Measurements from ENCODE around the gene CFAP97. TPM values are rescaled to one million over a fixed set of nuclear protein-coding genes. Genes with fewer than 3 reads are reported as not detected.

The CFAP97 gene
- total and polyA plus RNA-seq, 4 experiments from 2014 or later: 41.6 to 128 (median 82.4) TPM

DNA sequence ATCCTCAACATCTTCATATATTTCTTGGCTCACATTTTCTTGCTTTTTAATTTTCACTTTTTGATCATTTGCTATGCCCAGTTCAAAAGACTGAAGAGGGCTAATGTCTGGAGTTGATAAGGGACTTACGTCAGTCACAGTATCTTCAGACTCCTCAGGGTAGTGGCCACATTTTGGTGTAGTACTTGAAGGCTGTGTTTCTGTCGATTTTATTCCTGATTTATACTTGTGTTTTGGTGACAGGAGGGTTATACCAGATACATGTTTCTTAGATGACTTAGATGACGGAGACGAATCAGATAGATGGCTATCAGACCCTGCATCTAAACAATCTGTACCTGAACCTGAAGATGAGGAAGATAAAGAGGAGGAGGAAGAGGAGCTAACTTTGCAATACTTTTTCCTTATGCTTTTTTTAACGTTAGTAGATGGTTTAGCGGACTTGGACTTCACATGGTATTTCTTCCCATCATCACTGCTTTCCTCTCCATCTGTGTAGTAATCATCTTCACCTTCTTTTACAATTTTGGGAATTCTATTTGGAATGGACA, 13.4 kb downstream of the CFAP97 start:
- Histone ChIP-seq H3K9me3 (ENCODE audit: control insufficient read depth in 1 of 2, low read length in 2 of 2) (no peaks in the 10 kb centered on the region), H3K4me1 (ENCODE audit: insufficient read depth, low read length) (peaks cover 26% of the 10 kb centered on the region), H3K36me3 (ENCODE audit: insufficient read depth, low read length) (peaks cover 27% of the 10 kb centered on the region), H3K4me3 (ENCODE audit: low read length in 2 of 2) (no peak overlapping the region), H3K27ac (ENCODE audit: low read depth, low read length) (no peak overlapping the region), H3K27me3 (ENCODE audit: insufficient read depth, low read length) (no peaks in the 10 kb centered on the region)
- peak overlapping the region in 4 of 7 donors; percentile 26 to 65 (median 58) for H3K27ac Mint-ChIP-seq
- peaks cover 28 to 57% (median 46%) of the 10 kb centered on the region in 4 donors for H3K4me1 Mint-ChIP-seq
- H3K9me3 Mint-ChIP-seq: no peaks in the 10 kb centered on the region
- no peaks in the 10 kb centered on the region for H3K27me3 Mint-ChIP-seq
- ChIA-PET POLR2A (ENCODE audit: partially characterized antibody) (no interaction called here), CTCF (ENCODE audit: partially characterized antibody) (no interaction called here)
- no peak for DNase-seq
- H3K4me3 Mint-ChIP-seq: peak overlapping the region in 1 of 8 donors; percentile 21
- intact Hi-C loops (cut with micrococcal nuclease): no loop called here
- peaks cover 33% of the 10 kb centered on the region in 2 donors for H3K36me3 Mint-ChIP-seq

DNA sequence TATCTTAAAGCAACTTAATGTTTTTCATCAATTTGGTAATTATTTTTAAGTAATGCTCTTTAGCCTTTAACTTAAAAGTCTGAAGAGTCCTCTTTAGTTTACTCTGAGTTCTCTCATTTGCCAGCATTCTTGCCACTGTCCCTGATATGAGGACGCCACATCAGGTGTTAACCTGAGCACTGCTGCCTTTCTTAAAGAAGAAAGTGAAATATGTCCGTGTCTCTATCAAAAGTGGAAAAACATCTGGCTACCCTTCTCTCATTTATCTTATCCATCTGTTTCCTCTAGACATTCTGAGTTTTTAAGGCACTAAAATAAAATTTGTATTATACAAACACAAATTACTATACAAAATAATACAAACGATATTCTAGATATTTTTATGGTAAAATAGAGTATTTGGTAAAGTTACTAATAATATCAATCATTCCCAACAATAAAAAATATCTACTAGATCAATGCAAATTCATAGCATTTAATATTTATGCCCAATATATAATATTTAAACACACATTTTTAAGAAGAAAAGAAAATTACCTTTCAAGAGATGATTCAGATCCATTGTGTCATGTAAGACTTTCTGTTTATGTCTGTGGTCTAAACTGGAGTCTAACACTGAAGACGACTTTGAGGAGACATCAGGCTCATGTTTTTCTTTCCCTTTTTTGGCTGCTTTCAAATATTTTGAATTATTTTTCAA, 14.0 kb downstream of the CFAP97 start:
- Histone ChIP-seq H3K27ac (ENCODE audit: low read depth, low read length) (no peak overlapping the region), H3K4me3 (ENCODE audit: low read length in 2 of 2) (no peak overlapping the region), H3K36me3 (ENCODE audit: insufficient read depth, low read length) (peaks cover 27% of the 10 kb centered on the region), H3K9me3 (ENCODE audit: control insufficient read depth in 1 of 2, low read length in 2 of 2) (no peaks in the 10 kb centered on the region), H3K27me3 (ENCODE audit: insufficient read depth, low read length) (no peaks in the 10 kb centered on the region), H3K4me1 (ENCODE audit: insufficient read depth, low read length) (peaks cover 28% of the 10 kb centered on the region)
- POLR2A ChIA-PET (ENCODE audit: partially characterized antibody): no interaction called here
- Mint-ChIP-seq H3K4me1 (peaks cover 26 to 55% (median 46%) of the 10 kb centered on the region in 4 donors), H3K4me3 (peak overlapping the region in 1 of 8 donors; percentile 21), H3K27ac (peak overlapping the region in 4 of 7 donors; percentile 24 to 65 (median 51)), H3K36me3 (peaks cover 28 to 32% of the 10 kb centered on the region in 2 donors), H3K9me3 (no peaks in the 10 kb centered on the region), H3K27me3 (no peaks in the 10 kb centered on the region)
- intact Hi-C loops (cut with micrococcal nuclease): no loop called here
- DNase-seq: no peak
- CTCF ChIA-PET (ENCODE audit: partially characterized antibody): no interaction called here

DNA sequence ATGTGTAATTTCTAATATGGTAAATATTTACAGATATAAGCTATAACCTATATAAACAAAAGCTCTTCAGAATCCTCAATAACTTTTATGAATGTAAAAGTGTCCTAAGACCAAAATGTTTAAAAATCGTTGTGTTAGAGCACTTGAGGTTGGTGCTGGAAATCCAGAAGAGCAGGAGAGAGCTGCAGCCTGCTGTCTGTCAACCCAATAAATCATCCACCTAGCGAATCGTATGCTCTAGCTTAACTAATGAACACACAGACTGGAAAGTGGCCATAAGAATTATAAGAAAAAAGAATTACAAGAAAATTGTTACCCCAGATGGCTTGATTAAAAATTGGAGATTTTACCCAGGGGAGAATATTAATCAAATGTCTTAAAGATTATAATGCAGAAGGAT, 17.0 kb downstream of the CFAP97 start:
- Mint-ChIP-seq H3K36me3 (peaks cover 30 to 37% of the 10 kb centered on the region in 2 donors), H3K4me3 (peak overlapping the region in 1 of 8 donors; percentile 43), H3K27me3 (no peaks in the 10 kb centered on the region), H3K4me1 (peaks cover 23 to 70% (median 45%) of the 10 kb centered on the region in 4 donors), H3K9me3 (no peaks in the 10 kb centered on the region), H3K27ac (peak overlapping the region in 3 of 7 donors; percentile 25 to 57 (median 47))
- H3K4me1 ChIP-seq (ENCODE audit: insufficient read depth, low read length): peaks cover 26% of the 10 kb centered on the region
- H3K9me3 ChIP-seq (ENCODE audit: control insufficient read depth in 1 of 2, low read length in 2 of 2): no peaks in the 10 kb centered on the region
- H3K27me3 ChIP-seq (ENCODE audit: insufficient read depth, low read length): no peaks in the 10 kb centered on the region
- H3K27ac ChIP-seq (ENCODE audit: low read depth, low read length): no peak overlapping the region
- ChIA-PET POLR2A (ENCODE audit: partially characterized antibody) (interaction anchor here (1.5 kb wide), 1 partner anchor 14 kb away, joined by 3 read pairs; no protein-coding TSS in a partner anchor), CTCF (ENCODE audit: partially characterized antibody) (interaction anchor here (0.6 to 6.9 kb wide), 10 partner anchors 11 to 148 kb away, joined by 3 to 79 read pairs (median 8); partner anchors contain the start of gene SLC25A4)
- no peak overlapping the region for H3K4me3 ChIP-seq (ENCODE audit: low read length in 2 of 2)
- DNase-seq: no peak
- peaks cover 27% of the 10 kb centered on the region for H3K36me3 ChIP-seq (ENCODE audit: insufficient read depth, low read length)
- intact Hi-C loops (cut with micrococcal nuclease): loop anchor here (2.0 kb wide), 1 partner anchor 16 kb away; the partner anchor contains the start of gene CFAP97

DNA sequence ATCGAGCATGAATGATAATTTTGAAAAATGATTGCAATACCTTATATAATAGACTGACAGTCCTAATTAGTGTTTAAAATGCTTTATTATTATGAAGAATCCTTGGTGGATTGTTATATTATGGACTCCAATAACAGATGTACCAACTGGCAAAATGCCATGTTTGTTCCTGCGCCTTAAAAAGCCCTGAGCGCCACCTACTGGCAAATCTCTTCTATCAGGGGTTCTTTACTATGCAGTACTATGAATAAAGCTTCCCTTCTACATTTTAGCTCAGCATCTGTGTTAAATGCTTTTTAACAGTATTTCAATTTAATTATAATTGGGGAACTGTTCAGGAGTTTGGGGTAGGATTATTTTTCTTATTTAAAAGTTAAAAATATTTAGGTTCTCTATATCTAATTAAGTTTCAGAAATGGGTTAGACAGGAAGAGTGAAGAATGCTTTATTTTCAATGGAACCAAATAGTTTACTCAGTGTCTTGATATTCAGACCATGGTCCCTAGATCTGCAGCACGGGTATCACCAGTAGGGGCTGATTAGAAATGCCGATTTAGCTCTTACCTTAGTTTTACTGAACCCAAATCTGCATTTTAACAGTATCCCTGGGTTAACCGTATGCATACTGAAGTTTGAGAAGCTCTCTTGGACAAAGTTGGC, 20.0 kb downstream of the CFAP97 start:
- Histone ChIP-seq H3K36me3 (ENCODE audit: insufficient read depth, low read length) (peaks cover 14% of the 10 kb centered on the region), H3K27ac (ENCODE audit: low read depth, low read length) (no peak overlapping the region), H3K4me3 (ENCODE audit: low read length in 2 of 2) (no peak overlapping the region), H3K9me3 (ENCODE audit: control insufficient read depth in 1 of 2, low read length in 2 of 2) (no peaks in the 10 kb centered on the region), H3K4me1 (ENCODE audit: insufficient read depth, low read length) (peaks cover 15% of the 10 kb centered on the region), H3K27me3 (ENCODE audit: insufficient read depth, low read length) (no peaks in the 10 kb centered on the region)
- Mint-ChIP-seq H3K4me1 (peaks cover 20 to 56% (median 34%) of the 10 kb centered on the region in 4 donors), H3K4me3 (no peak overlapping the region), H3K27me3 (no peaks in the 10 kb centered on the region), H3K27ac (no peak overlapping the region), H3K36me3 (peaks cover 27 to 35% of the 10 kb centered on the region in 2 donors), H3K9me3 (no peaks in the 10 kb centered on the region)
- CTCF ChIA-PET (ENCODE audit: partially characterized antibody): interaction anchor here (0.7 to 6.9 kb wide), 26 partner anchors 9 to 264 kb away, joined by 3 to 79 read pairs (median 4); partner anchors contain the start of genes SLC25A4 and SNX25
- POLR2A ChIA-PET (ENCODE audit: partially characterized antibody): interaction anchor here (1.0 to 1.5 kb wide), 4 partner anchors 10 to 71 kb away, joined by 3 to 5 read pairs (median 4); partner anchors contain the start of genes CFAP97 and SNX25
- intact Hi-C loops (cut with micrococcal nuclease): loop anchor here (1.0 to 2.0 kb wide), 4 partner anchors 41 to 144 kb away; partner anchors contain the start of gene SLC25A4
- peak; percentile 71 to 80 (median 76) for DNase-seq

DNA sequence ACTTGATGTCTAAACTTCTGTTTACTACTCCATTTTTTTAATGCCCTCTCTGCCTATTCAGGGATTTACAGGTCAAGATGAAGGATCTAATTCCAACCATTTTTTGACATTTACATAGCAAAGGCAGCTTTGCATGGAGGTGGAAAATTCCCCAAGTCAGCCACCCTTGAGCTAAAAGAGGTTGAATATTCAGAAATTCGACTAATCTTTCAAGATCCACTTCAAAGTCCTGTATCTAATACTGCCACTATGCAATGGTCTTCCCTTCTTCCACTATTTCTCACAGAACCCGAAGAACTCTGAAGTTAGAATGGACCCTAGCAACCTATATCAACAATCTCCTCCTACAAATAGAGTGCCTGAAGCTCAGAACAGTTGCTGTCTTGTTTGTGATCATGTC, 21.6 kb downstream of the CFAP97 start:
- ChIA-PET CTCF (ENCODE audit: partially characterized antibody) (interaction anchor here (0.8 to 6.9 kb wide), 9 partner anchors 8 to 918 kb away, joined by 3 to 79 read pairs (median 17); partner anchors contain the start of gene SLC25A4), POLR2A (ENCODE audit: partially characterized antibody) (interaction anchor here (1.3 kb wide), 1 partner anchor 23 kb away, joined by 4 read pairs; no protein-coding TSS in a partner anchor)
- Mint-ChIP-seq H3K4me3 (no peak overlapping the region), H3K36me3 (peaks cover 25 to 26% of the 10 kb centered on the region in 2 donors), H3K4me1 (peaks cover 13 to 48% (median 30%) of the 10 kb centered on the region in 4 donors), H3K27ac (no peak overlapping the region), H3K9me3 (no peaks in the 10 kb centered on the region), H3K27me3 (no peaks in the 10 kb centered on the region)
- Histone ChIP-seq H3K9me3 (ENCODE audit: control insufficient read depth in 1 of 2, low read length in 2 of 2) (no peaks in the 10 kb centered on the region), H3K27me3 (ENCODE audit: insufficient read depth, low read length) (no peaks in the 10 kb centered on the region), H3K4me1 (ENCODE audit: insufficient read depth, low read length) (peaks cover 9% of the 10 kb centered on the region), H3K4me3 (ENCODE audit: low read length in 2 of 2) (no peak overlapping the region), H3K36me3 (ENCODE audit: insufficient read depth, low read length) (peaks cover 5% of the 10 kb centered on the region), H3K27ac (ENCODE audit: low read depth, low read length) (no peak overlapping the region)
- no peak for DNase-seq
- intact Hi-C loops (cut with micrococcal nuclease): loop anchor here (2.0 kb wide), 1 partner anchor 39 kb away; the partner anchor contains the start of gene SLC25A4

DNA sequence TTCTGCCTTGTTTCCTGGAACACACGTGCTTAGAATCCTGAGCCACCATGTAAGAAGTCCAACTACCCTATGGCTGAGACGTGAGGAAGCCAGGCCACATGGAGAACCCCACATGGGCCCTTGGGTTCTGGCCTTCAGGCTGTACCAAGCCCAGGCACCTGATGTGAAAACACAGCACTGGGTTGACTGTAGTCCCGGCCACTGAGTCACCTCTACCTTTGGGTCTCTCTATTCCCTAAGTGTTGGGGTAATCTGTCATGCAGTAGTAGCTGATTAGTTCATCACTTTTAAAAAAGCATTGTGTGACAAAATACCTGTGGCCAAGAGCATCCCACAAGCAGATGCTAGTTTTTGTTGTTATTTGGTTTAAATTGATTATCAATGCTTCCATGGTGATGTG, 24.3 kb downstream of the CFAP97 start:
- ChIA-PET CTCF (ENCODE audit: partially characterized antibody) (no interaction called here), POLR2A (ENCODE audit: partially characterized antibody) (no interaction called here)
- DNase-seq: no peak
- H3K36me3 ChIP-seq (ENCODE audit: insufficient read depth, low read length): no peaks in the 10 kb centered on the region
- Mint-ChIP-seq H3K9me3 (no peaks in the 10 kb centered on the region), H3K4me1 (peaks cover 6 to 29% (median 22%) of the 10 kb centered on the region in 4 donors), H3K27me3 (no peaks in the 10 kb centered on the region), H3K4me3 (no peak overlapping the region), H3K27ac (no peak overlapping the region), H3K36me3 (peaks cover 31 to 34% of the 10 kb centered on the region in 2 donors)
- H3K4me1 ChIP-seq (ENCODE audit: insufficient read depth, low read length): no peaks in the 10 kb centered on the region
- no peak overlapping the region for H3K4me3 ChIP-seq (ENCODE audit: low read length in 2 of 2)
- no peaks in the 10 kb centered on the region for H3K9me3 ChIP-seq (ENCODE audit: control insufficient read depth in 1 of 2, low read length in 2 of 2)
- no peak overlapping the region for H3K27ac ChIP-seq (ENCODE audit: low read depth, low read length)
- intact Hi-C loops (cut with micrococcal nuclease): no loop called here
- no peaks in the 10 kb centered on the region for H3K27me3 ChIP-seq (ENCODE audit: insufficient read depth, low read length)
